ENCODE results near the gene LDAF1.
"Not testable (repeated sequence)": the region's sequence is repeated elsewhere in the genome, so short reads cannot be mapped to it uniquely, and the experiment has no call there.

LDAF1 gene

DNA sequence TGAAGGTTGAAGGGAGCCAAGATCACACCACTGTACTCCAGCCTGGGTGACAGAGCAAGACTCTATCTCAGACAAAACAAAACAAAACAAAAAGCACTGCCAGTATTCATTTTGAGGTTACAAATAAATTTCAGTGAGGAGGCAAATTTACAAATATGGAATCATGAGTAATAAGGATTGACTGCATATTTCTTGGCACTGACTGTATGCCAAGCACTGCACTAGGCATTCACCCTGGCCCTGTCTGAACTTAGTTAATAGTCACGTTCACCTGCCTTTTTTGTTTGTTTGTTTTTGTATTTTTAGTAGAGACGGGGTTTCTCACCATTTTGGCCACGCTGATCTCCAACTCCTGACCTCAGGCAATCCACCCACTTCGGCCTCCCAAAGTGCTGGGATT is 5.1 kb downstream of the LDAF1 start:
- DNase-seq, result no peak

DNA sequence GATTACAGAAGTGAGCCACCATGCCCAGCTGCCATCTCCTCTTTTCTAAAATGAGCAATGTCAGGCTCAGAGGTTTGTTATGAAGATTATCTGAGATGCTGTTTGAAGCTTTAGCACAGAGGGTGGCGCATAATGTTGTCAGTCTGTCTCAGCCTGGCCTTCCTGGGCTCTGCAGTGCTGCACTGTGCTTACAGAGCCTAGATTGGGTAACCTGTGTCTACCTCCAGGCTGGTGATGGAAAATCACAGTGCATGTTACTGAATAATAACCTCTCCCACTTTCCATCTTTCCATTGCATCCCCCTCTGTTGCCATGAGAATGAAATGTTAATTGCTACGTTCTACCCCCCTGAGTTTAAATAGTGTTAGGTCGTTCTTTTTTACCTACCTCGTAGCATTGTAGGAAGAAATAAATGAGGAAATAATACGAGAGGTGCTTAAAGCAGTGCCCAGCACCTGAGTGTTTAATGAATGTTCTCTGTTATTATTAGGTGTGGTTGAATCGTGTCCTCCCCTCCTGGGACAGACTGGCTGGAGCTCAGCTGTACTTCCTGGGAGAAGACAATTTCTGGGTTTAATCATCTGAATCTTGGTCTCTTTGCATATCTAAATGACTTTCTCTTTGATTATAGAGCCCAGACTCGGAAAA is 6.2 kb downstream of the LDAF1 start:
- no peak for DNase-seq

DNA sequence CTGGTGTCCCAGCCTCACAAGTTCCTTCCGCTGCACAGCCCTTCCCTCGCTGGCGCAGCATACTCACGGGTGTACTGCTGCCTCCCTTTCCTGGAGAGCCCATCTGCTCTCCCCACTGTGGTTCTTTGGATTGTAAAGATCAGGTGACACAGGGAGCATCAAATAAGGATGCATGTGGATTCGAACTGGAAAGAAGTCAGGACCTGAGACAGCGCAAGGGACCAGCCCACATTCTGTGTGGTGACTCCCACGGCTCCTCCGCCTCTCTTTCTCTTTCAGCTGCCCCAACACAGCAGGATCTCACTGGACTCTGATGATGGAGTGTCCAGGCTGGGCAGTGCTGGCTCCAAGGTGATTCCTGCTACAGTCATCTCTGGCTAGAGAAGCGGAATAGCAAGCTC is 8.1 kb downstream of the LDAF1 start:
- no peak for DNase-seq

DNA sequence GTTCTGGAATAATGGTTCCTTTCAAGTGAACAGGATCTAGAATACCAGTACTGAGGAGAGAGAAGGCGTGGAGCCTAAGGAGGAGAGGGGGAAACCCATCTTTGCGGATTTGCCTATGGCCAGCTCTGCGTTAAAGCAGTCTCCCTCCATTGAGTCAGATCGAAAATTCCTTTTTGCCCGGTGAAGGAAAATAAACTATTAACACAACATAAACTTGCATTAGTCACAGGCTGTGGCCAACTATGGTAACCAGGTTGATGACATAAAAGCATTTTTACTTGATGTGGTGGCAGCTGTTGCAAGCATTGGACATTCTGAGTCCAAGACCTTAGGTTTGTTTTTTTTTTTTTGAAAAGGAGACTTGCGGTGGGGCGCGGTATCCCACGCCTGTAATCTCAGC is 8.9 kb downstream of the LDAF1 start:
- DNase-seq, result no peak

DNA sequence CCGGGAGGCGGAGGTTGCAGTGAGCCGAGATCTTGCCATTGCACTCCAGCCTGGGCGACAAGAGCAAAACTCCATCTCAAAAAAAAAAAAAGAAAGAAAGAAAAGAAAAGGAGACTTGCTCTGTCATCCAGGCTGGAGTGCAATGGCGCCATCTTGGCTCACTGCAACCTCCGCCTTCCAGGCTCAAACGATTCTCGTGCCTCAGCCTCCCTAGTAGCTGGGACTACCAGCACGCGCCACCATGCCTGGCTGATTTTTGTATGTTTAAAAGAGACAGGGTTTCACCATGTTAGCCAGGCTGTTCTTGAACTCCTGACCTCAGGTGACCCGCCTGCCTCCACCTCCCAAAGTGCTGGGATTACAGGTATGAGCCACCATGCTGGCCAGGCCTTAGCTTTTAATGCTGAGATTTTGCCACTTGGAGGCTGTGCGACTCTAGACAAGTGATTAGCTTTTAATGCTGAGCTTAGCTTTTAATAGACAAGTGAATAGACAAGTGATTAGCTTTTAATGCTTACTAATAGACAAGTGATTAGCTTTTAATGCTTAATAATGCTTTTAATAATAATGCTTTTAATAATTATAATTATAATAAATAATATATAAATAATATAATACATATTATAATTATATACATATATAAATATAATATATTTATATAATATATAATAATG is 9.6 kb downstream of the LDAF1 start:
- DNase-seq, result no peak

DNA sequence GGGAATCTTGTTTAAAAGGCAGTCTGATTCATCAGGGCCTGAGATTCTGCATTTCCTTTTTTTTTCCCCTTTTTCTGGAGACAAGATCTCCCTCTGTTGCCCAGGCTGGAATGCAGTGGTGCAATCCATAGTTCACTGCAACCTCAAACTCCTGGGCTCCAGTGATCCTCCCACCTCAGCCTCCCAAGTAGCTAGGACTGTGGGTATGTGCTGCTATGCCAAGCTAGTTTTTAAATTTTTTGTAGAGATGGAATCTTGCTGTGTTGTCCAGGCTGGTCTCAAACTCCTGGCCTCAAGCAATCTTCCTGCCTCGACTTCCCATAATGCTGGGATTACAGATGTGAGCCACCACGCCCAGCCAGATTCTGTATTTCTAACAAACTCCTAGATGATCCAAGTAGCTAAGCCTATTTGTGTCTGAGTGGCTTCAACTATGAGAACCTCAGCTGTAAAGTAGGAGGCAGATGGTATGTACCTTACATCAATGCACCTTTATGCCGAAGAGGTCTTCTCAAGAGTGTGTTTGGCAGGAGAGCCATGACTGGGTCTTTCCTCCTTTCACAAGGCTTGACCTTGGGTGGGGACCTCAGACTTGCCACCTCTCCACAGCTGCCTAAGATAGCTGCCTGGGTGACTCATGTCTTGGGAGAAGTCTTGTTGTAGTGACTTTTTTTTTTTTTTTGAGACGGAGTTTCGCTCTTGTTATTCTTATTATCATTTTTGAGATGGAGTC is 10.9 kb downstream of the LDAF1 start:
- DNase-seq, result no peak

DNA sequence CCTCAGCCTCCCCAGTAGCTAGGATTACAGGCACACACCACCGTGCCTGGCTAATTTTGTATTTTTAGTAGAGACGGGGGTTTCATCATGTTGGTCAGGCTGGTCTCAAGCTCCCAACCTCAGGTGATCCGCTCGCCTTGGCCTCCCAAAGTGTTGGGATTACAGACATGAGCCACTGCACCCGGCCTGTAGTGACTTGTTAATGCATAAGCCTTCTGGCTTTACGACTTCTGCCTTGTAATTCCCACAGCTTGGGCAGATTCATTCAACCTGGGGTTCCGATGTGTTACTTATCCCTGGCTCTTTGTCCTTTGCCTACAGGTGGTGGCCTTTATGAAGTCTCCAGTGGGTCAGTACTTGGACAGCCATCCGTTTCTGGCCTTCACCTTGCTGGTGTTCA is 11.6 kb downstream of the LDAF1 start:
- DNase-seq, result not testable (repeated sequence)

DNA sequence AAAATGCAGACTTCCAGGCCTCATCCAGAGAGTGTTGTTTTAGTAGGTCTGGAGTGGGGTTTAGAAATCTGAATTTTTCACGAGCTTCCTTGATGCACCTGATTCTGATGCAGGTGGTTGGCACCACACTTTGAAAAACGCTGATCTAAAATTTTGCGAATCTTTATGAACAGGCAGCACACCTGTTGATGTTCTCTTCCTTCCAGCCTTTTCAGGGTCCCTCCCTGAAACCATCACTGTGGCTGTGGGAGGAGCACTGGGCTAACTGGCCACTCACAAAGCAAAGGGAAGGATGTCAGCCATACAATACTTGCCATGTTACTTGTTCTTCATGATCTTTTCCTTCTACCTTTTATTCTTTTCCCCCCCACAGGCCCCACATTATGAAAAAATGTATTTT is 14.2 kb downstream of the LDAF1 start:
- DNase-seq, result no peak

DNA sequence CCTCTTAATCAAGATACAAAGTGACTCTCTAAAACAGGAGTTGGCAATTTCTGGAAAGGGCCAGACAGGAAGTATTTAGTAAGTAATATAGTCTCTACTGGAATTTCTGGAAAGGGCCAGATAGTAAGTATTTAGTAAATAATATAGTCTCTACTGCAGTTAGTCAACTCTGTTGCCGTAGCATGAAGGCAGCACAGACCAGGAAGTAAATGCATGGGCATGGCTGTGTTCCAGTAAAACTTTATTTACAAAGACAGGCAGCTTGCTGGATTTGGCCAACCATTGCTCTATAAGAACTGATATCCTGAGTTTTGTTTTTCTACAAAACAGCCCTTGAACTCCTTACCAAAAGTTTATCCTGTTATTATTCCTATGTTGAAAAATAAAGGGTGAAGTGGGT is 16.9 kb downstream of the LDAF1 start:
- no peak for DNase-seq

DNA sequence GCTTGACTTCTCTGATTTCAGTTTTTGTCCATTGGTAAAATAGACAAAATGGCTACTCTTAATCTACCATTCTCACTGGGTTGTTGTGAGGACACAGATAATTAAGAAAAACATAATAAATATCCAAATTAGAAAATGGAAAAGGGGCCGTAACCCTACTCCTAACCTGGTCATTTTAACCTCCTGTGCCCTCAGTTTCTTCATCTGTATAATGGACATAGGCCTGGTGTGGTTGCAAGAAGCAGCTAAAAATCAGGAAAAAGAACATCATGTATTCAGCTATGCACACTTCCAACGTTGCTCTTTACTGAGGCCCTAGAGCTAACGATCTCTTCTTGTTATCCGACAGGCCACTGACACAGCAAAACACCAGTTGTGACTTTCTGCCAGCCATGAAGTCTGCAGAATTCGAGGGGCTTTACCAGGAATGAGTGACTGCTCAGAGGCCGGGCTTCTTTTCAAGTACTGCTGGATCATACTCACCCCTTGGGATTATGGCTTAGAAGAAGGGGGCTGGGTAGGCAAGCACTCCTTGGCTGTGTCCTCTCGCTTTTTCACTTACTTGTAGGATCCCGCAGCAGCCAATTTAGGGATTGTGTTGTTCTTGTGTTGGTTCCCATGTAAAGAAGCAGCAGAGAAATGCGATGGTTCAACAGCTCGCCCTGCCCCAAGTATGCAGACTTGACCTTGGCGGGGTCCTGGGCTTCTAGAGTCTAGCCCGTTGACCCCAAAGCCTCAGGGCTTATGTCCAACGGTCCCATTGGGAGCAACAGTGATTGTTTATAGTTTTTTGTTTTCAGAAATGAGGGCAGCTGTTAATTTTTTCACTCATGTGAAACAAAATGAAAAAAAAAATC is 20.9 kb downstream of the LDAF1 start:
- DNase-seq, result no peak

DNA sequence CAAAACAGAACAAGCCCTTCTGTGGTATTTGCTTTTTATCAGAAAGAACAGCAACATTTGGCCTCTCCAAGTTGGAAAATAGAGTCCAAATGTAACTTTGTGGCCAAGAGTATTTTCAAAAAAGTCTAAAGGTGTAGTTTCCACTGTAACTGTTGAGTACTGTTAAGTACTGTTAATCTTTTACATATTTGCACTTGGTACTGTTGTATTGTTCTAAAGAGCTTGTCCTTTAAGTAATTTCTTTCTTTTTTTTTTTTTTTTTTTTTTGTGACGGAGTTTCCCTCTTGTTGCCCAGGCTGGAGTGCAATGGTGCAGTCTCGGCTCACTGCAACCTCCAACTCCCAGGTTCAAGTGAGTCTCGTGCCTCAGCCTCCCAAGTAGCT is 21.5 kb downstream of the LDAF1 start:
- DNase-seq, result no peak

DNA sequence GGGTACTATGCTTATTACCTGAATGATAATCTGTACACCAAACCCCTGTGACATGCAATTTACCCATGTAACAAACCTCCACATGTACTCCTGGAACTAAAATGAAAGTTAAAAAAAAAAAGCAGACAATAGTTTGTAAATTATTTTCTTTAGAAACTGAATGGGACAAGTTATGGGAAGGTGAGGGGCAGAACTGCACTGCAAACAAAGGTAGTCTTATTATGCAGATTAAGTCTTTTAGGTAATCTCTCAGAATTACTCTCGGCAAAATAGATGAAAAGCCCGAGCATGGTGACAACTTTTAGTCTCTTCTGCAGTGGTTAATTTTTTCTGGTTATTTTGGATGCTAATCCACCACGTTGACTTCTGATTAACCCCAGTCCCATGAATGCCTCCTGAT is 25.5 kb downstream of the LDAF1 start:
- no peak for DNase-seq

DNA sequence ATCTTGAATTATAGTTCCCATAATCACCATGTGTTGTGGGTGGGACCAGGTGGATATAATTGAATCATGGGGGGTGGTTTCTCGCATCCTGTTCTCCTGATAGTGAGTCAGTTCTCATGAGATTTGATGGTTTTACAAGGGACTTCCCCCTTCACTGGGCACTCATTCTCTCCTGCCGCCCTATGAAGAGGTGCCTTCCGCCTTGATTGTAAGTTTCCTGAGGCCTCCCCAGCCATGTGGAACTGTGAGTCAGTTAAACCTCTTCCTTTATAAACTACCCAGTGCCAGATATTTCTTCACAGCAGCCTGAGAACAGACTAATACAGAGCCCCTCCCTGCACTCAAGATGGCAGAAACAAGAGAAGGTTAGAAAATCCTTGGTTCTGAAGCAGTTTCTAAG is 26.4 kb downstream of the LDAF1 start:
- no peak for DNase-seq

DNA sequence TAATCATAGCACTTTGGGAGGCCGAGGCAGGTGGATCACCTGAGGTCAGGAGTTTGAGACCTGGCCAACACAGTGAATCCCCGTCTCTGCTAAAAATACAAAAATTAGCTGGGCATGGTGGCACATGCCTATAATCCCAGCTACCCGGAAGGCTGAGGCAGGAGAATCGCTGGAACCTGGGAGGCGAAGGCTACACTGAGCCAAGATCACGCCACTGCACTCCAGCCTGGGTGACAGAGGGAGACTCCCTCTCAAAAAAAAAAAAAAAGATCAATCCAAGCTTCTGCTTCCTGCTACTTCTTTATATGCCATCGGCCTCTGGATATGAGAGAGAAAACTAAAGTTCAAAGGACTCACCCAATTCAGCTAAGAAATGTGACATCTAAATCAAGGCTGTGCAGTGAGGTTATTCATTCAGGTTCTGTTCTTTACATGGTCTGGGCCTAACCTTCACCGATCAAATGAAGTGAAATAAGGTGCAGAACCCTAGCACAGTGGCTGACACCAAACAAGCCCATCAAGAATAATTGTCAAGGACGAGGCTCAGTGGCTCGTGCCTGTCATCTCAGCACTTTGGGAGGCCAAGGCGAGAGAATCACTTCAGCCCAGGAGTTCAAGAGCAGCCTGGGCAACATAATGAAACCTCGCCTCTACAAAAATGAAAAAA is 27.3 kb downstream of the LDAF1 start:
- DNase-seq, result no peak

DNA sequence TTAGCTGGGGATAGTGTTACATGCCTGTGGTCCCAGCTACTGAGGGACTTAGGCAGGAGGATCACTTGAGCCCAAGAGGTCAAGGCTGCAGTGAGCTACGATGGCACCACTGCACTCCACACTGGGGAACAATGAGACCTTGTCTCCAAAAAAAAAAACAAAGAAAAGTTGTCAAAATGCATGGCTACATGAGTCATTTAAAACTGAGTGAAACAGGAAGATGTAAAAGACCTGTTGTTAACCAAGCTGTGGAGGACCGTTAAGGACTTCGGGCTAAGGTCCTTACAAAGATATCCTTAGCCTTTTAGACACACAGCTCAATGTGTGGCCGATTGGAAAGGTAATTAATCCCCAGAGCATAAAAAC is 27.8 kb downstream of the LDAF1 start:
- DNase-seq, result no peak

DNA sequence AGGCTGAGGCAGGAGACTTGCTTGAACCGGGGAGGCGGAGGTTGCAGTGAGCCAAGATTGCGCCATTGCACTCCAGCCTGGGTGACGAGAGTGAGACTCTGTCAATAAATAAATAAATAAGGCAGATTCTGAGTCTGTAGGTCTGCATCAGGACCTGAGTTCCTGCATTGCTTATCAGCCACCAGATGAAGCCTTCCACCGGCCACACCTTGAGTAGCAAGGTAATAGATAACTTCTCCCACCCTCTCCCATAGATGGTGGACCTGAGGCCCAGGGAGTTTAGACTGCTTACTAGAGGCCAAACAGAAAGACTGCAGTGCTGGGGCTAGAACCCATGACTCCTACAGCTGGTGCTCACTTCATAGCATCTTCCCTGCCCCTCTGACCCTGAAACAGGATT is 30.8 kb downstream of the LDAF1 start:
- no peak for DNase-seq

DNA sequence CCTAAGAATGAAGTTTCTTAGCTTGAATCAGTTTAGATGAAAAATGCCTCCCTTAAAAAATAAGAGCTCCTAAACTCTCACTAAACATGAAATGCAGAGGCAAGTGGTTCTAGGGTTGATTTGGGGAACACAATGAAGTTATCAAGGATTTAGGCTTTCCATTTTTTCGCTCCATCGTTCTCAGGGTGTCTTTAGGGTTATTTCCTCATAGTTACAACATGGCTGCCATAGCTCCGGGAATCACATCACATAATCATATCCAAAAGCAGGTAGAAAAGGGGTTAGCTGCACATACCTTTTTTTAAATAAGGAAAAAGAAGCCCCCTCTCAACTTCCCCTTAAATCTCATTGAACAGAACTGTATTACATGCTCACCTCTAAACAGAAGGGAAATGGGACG is 31.5 kb downstream of the LDAF1 start:
- no peak for DNase-seq

DNA sequence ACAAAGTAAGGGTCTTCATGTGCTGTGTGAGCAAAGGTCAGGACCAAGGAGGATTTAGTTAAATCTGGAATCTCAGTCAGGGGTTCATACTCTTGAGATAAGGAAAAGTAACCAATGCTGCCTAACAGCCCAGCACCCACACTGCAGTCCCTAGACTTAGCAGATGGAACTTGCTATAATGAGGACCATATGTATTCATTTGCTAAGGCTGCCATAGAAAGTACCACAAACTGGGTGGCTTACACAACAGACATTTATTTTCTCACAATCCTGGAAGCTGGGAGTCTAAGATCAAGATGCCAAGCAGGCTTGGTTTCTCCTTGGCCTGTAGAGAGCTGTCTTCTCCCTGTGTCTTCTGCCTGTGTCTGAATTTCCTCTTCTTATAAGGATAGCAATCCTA is 32.1 kb downstream of the LDAF1 start:
- DNase-seq, result no peak

DNA sequence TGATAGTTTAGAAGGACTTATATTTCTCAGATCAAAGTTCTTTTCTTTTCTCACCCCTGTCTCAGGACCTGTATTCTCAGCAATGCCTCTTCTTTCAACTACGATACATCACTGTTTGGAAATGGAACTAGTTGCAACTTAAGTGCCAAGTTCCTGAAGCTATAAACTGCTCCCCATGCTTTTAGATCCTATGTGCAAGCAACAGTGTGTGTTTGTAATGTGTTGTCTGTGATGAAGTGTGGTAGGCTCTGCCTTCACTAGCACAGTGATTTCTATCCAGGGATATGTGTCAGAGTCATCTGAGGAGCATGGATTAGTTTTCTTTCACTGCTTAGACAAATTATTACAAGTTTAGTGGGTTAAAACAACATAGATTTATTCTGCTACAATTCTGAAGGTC is 34.5 kb downstream of the LDAF1 start:
- DNase-seq, result no peak

DNA sequence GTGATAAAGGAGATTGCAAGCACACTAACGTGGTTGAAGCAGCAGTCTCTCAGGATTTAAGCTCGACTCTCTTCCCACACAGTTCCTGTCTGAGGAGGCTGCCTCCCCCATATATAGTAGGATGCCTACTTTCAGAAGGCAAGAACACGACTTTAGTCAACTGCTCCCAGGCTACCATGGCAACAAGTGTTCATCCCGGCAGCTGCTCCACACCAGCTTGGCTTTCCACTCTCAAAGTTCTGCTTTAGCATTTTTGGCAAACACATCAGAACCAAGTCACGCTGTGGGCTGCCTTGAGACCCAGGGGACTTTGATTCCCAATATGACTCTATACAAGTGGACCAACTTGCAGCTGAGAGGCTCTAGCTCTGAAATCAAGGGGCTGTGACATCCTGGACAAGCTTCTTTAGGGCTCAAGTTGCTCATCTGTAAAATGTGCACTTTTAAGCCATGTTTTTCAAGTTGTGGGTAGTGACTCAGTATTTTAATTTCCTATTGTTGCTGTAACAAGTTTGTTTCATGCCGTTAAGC is 36.4 kb downstream of the LDAF1 start:
- no peak for DNase-seq

DNA sequence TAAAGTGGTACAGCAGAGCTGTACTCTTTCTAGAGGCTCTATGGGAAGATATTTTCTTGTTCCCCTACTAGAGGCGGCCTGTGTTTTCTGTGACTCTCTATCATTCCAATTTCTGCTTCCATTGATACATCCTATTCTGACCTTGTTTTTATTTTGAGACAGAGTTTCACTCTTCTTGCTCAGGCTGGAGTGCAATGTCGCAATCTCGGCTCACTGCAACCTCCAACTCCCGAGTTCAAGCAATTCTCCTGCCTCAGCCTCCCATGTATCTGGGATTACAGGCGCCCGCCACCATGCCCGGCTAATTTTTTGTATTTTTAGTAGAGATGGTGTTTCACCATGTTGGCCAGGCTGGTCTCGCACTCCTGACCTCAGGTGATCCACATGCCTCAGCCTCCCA is 36.9 kb downstream of the LDAF1 start:
- not testable (repeated sequence) for DNase-seq

DNA sequence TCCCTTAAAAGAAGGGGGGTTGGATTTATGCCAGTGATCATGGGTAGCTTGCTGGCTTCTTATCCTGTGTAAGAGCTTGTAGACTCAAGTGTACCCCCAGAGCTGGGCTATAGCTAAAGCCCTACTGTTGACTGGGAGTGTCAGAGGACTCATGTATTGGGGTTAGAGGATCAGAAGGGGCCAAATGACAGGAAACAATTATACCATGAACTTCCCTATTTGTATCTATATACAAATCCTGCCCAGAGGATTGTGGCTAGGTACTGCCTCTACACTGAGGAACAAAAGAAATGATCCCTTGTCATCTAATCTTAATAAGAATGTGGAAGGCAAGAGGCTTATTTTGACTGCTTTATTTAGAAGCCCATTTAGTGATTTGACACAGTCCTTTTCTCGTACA is 38.6 kb downstream of the LDAF1 start:
- DNase-seq, result no peak

DNA sequence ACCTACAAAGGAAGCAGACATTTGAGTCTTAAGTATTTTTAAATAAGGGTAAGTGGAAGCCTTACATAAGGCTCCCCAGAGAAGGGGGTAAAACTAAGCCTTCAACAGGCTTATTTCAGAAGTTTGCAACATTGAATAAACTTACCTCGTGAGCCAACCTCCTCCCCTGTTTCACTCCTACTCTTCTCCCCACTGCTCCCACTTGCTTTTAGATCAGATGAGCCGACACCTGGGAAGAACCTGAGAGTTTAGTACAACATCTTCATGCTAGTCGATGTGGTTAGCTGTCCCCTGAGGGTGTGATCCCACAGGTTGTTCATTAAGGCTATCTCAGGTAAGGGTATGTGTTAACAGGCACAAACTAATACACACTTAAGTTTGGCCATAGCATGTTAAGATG is 39.1 kb downstream of the LDAF1 start:
- no peak for DNase-seq
